Esophagus muscularis mucosa (tissue), 3 donors: ENCODE data around the gene ELOB.

Experiments used
- CTCF ChIP-seq, 3 experiments: fragments of 200-600 bp in 2 of 3; fragments of 450-650 bp in 1 of 3; sonication (generic) in 2 of 3; IDR thresholded peaks; one replicate each; pipeline ENCODE4 v1.5.1; 2017 to 2019; ENCODE audit warnings: antibody characterized with exemption in 3 of 3, mild to moderate bottlenecking in 2 of 3, moderate library complexity in 1 of 3
- POLR2AphosphoS5 ChIP-seq, 2 donors: sonication (generic); formaldehyde crosslinking; IDR thresholded peaks; one replicate each; pipeline ENCODE4 v1.6.1; 2017; ENCODE audit warnings: antibody characterized with exemption in 2 of 2

DNA sequence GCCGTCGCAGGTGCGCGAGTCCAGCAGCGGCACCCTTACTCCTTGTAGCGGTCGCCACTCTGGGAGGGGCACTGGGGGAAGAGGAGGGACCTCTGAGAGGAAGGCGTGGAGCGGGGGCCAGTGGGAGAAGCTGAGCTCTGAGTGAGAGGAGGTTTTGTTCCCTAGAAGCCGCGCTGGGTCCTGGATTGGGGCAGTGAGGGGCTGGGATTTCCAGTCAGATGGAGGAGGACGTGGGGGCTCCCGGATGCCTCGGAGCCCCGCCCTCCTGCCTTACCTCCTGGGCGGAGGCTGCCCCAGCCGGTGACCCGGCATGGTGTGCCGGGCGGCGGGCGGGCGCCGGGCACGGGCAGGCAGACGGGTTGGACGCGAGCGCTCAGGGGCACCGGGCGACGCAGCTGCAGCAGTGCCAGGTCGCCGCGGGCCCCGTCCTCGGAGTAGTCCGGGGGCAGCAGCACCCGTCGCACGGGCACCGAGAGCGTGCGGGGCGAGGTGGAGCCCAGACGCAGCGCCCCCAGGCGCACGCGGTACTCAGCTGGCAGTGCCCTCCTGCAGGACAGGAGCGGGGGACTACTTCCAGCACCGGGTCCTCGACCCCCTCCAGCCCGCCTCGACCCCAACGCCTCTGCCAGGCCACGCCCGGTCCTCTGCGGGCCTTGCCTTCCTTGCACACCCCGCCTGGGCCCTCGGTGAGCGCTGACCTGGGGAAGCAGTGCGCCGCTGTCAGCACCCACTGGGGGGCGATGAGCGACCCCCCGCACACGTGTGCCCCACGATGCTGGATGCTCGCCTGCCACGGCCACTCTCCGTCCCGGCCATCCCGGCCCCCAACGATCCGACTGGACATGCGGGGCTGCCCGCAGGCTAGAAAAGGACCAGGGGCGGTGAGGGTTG, 8.3 kb upstream of the ELOB start:
- no peak for TF ChIP-seq CTCF (IDR thresholded peaks at IDR 0.05)
- no peak for TF ChIP-seq POLR2AphosphoS5 (IDR thresholded peaks at IDR 0.05)
